ENCODE results near the gene DRC7.

Gene DRC7

DNA sequence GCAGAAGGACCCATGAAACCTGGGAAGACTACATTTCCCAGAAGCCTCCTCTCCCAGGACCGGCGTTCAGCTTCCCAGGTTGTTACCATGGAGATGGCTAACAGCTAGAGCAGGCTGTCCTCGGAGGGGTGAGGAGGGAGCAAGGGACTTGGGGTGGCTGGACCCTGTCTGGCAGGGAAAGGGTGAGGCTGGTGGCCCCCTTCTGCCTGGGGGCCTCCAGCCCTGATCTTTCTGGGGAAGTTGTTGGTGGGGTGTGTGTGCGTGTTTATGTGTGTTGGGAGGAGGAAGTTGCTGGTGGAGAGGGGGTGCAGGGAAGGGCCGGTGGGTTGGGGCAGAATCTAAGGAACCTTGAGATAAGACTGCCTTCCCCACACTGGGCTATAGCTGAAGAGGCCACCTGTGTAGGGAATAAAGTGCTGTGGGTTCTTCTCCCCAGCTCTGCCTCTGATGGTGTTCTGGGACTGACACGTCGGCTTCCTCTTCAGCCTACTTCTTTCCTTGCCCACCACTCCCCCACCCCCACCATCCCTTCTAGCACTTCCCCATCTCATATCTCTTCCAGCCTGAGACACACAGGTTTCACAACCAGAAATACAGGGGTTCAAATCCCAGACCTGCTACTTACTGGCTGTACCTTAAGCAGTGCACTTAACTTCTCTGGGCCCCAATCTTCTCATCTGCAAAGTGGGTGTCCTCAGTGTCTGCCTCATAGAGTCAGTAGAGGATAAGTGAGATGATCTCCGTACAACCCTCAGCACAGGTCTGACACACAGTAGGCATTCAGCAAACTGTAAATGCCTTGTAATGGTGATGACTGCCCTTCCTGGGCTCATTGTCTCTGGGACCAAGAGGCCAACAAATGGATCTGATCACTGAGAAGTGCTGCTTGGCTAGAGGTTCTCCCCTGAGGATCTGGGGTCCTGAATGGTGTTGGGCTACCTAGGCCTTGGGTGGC is at the start of gene DRC7:
Gene DRC7, plus strand, starts transcription at position 82 of the 955 bp plus-strand sequence. CDS start 3,144 bp downstream, outside the sequence.
- DNase-seq (ENCODE audit: low spot score), result peak; percentile 52

- no peak for DNase-seq (ENCODE audit: low spot score)
These were observed 49.4 kb upstream of the DRC7 start for GRCh38 chr16:57645169-57645568.

- peak; percentile 71 for DNase-seq (ENCODE audit: low spot score)
These were observed 48.8 kb upstream of the DRC7 start for GRCh38 chr16:57645691-57646387.

- DNase-seq (ENCODE audit: low spot score), result no peak
These were observed 48.1 kb upstream of the DRC7 start for GRCh38 chr16:57646388-57647039.

DNA sequence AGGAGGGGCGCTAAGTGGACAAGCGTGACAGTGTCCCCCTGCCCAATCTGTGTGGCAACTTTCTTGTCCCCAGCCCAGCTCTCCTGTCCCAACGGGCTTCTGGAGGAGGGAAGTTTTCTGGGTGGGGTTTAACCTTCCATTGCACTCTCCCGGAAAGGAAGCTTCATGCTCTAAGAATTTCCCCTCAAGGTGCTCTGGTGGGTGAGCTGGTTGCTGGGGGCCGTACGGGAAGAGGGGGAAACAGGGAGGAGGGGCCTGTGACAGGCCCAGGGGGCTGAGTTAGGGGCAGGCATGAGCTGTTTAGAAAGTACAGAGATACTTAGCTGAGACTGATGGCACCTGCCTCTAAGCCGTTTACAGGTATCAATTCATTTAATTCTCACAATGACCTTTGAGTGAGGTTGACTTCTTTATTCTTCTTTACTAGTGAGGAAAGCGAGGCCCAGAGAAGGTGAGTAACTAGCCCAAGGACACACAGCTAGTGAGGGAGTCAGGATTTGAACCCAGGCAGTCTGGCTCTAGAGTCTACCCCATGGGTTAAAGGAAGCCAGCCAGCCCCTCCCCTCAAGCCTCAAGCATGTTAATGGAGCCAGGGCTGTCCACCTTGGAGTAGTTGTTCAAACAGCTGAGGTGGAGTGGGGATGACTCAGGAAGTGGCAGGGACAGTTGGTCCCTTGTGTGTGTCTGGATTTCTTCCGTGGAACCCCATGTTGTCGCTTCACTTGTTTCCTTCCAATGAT is 47.3 kb upstream of the DRC7 start:
- DNase-seq (ENCODE audit: low spot score), result no peak

DNA sequence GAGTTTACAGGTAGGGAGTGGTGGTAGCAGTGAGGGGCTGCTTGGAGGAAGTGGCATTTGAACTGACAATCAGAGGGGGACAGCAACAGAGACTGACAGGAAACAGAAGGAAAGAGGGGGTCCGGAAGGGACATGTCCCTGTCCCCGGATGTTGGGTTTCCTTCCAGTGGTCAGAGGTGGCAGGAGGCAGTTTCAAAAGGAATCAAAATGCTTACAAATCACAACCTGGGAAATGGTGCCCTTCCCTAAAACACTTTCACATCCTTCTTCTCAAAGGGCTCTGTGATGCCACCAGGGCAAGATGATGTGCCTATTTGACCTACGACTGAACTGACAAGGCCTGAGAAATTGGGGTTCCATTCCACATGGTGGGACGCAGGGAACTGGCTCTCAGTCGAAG is 46.5 kb upstream of the DRC7 start:
- no peak for DNase-seq (ENCODE audit: low spot score)

- peak; percentile 92 for DNase-seq (ENCODE audit: low spot score)
These were observed 45.8 kb upstream of the DRC7 start for GRCh38 chr16:57648581-57649442.

DNA sequence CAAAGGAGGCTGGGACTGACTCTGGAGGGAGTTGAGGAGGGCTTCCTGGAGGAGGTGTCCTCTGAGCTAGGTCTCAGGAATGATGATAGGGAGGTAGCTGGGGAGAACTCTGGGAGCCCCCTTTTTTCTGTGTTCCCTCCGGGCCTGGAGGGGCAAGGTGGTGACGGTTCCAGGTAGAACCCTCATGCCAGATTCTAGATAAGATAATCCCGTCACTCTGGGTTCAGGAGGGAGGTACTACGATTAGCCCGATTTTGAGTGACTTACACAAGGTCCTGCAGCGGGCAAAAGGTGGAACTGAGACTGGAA is 45.2 kb upstream of the DRC7 start:
- DNase-seq (ENCODE audit: low spot score), result no peak

DNA sequence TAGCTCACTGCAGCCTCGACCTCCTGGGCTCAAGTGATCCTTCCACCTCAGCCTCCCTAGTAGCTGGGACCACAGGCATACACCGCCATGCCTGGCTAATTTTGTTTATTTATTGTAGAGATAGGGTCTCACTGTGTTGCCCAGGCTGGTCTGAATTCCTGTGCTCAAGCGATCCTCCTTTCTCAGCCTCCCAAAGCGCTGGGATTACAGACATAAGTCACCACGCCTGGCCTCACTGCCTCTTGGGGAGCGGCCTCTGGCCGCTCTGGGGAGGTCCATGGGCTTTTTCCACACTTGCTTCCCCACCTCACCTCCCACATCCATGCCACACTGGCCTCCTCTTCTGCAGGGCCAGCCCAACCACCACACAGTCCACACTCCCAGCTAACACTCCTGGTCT is 44.8 kb upstream of the DRC7 start:
- DNase-seq (ENCODE audit: low spot score), result no peak

GRCh38 chr16:57651344-57652333 is 43.0 kb upstream of the DRC7 start:
- DNase-seq (ENCODE audit: low spot score), result no peak

- no peak for DNase-seq (ENCODE audit: low spot score)
These were observed 41.7 kb upstream of the DRC7 start for GRCh38 chr16:57652695-57653471.

DNA sequence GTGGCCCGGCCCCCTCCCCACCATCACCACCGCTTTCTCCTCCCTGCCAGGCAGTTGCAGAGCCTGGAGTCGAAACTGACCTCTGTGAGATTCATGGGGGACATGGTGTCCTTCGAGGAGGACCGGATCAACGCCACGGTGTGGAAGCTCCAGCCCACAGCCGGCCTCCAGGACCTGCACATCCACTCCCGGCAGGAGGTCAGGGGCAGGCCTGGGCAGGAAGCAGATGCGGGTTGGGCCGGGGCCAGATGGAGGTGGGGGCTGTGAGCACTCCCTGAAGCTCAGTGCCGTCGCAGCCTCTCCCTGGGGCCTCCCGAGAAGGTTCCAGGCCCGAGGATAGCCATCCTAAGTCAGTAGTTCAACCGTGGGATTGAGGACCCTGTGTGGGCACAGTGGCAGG is 40.7 kb upstream of the DRC7 start:
- DNase-seq (ENCODE audit: low spot score), result no peak

DNA sequence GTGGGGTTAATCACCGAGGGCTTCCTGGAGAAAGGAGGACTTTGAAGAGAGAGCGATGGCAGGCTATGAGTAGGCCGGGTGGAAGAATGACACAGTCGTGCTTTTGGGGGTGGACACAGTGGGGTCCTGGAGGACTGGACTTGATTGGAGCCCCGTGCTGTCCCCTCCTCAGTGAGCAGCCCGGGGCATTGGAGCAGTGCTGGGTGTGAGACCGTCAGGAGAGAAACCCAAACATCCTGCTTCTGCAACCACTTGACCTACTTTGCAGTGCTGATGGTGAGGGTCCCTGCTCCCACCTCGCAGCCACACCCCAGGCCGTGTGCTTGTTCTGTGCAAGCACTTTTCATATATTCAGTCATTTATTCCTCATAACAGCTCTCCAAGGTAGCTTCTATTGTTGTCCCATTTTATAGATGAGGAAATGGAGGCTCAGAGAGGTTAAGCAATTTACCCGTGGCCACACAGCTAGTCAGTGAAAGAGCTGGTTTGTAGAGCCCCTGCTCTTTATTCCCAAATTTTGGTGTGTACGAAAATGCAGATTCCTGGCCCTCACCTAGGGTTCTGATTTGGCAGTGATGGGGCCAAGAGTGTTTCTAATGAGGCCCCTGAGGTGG is 38.2 kb upstream of the DRC7 start:
- no peak for DNase-seq (ENCODE audit: low spot score)

DNA sequence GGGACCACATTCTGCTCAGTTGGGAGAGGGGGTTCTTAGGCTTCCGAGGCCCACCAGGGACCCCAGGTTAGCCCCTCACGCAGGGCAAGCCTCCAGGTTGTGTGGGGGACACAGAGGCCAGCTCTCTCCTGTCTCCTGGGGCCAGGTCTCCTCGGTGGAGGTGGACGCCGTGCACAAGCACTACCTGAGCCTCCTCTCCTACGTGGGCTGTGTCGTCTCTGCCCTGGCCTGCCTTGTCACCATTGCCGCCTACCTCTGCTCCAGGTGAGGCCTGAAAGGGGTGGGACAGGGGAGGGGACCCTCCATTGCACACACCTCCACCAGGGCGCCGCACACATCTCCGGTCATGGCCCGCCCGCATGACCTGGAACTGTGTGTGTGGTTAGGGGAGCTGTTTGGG is 37.4 kb upstream of the DRC7 start:
- DNase-seq (ENCODE audit: low spot score), result no peak

- no peak for DNase-seq (ENCODE audit: low spot score)
These were observed 36.3 kb upstream of the DRC7 start for GRCh38 chr16:57658130-57658877.

DNA sequence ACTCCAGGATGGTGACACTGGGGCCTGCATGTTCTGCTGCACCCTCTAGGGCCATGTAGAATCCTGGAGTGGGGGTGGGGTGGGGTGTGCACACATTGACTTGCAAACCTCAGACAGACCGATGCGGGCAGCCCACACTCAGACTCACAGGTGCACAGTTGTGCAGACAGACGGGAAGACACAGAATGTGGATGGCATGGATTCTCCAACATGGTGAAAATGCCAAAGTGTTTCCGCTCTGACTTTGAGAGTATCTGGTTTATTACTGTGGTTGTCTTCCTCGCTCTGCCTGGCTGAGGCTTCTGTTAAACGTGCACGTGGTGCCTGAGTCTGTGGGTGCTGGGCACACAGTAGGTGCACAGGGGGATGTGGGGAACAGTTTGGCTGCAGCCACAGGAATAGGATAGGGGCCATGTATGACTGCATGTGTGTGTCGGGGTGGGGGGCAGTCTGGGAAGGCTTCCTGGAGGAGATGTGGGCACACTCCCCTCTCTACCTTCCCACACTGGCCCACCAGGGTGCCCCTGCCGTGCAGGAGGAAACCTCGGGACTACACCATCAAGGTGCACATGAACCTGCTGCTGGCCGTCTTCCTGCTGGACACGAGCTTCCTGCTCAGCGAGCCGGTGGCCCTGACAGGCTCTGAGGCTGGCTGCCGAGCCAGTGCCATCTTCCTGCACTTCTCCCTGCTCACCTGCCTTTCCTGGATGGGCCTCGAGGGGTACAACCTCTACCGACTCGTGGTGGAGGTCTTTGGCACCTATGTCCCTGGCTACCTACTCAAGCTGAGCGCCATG is 35.5 kb upstream of the DRC7 start:
- no peak for DNase-seq (ENCODE audit: low spot score)
